ENCODE results near the gene FXYD1.

The FXYD1 gene

GRCh38 chr19:35112995-35113688, 25.5 kb upstream of the FXYD1 start:
- CTCF ChIA-PET: interaction anchor here (2.9 kb wide), 1 partner anchor 21 kb away, joined by 10 read pairs; no protein-coding TSS in a partner anchor
- POLR2A ChIA-PET: no interaction called here
- H3K4me3 ChIP-seq (ENCODE audit: low read depth, low read length): no peak overlapping the region
- TF ChIP-seq, protein P1, sequence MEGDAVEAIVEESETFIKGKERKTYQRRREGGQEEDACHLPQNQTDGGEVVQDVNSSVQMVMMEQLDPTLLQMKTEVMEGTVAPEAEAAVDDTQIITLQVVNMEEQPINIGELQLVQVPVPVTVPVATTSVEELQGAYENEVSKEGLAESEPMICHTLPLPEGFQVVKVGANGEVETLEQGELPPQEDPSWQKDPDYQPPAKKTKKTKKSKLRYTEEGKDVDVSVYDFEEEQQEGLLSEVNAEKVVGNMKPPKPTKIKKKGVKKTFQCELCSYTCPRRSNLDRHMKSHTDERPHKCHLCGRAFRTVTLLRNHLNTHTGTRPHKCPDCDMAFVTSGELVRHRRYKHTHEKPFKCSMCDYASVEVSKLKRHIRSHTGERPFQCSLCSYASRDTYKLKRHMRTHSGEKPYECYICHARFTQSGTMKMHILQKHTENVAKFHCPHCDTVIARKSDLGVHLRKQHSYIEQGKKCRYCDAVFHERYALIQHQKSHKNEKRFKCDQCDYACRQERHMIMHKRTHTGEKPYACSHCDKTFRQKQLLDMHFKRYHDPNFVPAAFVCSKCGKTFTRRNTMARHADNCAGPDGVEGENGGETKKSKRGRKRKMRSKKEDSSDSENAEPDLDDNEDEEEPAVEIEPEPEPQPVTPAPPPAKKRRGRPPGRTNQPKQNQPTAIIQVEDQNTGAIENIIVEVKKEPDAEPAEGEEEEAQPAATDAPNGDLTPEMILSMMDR (IDR thresholded peaks at IDR 0.05; ENCODE audit: insufficient read depth, low read length, missing control alignments): no peak
- DNase-seq (ENCODE audit: low read depth, low spot score): no peak

DNA sequence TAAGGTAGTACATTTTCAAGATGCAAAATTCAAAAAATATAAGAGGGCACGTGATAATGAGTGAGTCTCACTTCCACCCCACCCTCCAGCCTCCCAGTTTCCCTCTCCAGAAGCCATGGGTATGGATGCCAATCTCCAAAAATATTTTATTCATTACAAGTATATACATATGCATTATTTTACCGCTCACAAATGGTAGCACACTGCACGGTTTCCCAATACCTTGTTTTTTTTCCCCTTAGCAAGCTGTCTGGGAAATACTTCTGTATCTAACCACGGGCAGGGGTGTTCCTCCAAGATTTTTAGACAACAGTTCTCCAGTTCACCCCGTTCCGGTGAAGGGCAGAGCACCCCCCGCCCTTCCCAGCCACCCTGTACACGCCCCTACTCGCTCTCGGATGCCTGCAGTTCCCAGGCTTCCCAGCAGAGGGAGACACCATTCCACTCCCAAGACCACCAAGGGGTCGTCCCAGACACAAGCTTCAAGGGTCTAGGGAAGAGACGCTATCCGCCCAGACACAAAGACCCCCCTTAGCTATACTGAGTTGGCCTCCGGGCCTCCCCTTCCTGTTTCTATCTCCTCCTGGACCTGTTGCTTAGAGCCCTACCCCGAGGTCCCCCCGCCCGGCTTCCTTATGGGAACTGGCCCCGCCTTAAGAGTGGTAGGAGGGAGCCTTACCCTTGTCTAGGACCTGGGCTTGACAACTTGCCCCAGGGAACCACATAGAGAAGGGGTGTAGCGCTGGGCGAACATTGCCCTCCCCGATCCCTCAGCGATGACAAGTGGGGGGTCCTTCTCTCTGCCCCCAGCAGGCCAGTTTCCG, 24.1 kb upstream of the FXYD1 start:
- TF ChIP-seq, protein P1 (IDR thresholded peaks at IDR 0.05; ENCODE audit: insufficient read depth, low read length, missing control alignments): peak; percentile 96
- CTCF ChIA-PET: interaction anchor here (0.6 to 6.9 kb wide), 25 partner anchors 8 to 161 kb away, joined by 3 to 78 read pairs (median 6); partner anchors contain the start of genes FXYD1, FXYD5 and LGI4
- POLR2A ChIA-PET: no interaction called here
- H3K4me3 ChIP-seq (ENCODE audit: low read depth, low read length): peak overlapping the region; percentile 6; the same call in 1 of the 2 replicates
- no peak for DNase-seq (ENCODE audit: low read depth, low spot score)

DNA sequence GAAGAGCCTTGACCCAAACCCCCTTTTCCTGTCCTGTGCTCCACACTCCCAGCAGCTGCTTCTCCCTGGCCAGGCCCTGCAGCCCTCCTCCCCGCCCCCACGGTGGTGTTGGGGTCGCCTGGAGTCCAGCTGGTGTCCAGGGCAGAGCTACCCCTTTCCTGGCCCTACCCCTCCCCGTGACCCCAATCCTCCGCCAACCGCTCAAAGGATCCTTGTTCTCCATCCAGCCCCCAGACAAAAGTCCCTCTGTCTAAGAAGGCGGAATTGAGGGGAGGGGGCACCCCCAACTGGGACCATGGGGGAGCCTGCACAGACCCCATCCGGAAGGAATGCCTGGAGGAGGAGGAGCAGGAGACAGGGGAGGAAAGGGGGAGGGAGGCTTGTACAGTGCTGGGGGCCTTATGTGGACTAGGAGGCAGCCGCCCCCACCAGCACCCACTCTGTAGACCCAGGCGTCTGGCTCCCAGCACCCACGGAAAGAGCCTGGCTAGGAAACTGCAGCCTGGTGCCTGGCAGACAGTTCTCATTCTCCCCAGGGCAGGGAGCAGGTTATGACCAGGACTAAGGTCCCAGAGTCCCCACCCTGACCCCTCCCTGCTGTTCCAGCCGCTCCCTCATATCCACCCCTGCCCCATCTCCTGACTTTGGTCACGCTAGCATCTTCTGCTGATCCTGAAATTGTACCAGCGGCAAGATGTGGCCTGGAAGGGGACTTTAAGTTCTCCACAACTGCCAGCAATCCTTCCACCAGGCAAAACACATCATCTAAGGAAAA, 23.3 kb upstream of the FXYD1 start, which contains the start of gene FXYD3:
TSS of gene FXYD3 (plus strand) at position 647 of the 775 bp plus-strand sequence. CDS start 3,554 bp downstream, outside the sequence.
- TF ChIP-seq, protein P1 (IDR thresholded peaks at IDR 0.05; ENCODE audit: insufficient read depth, low read length, missing control alignments): no peak
- H3K4me3 ChIP-seq (ENCODE audit: low read depth, low read length): peak within 1 kb of the TSS; percentile 6; the same call in 1 of the 2 replicates
- DNase-seq (ENCODE audit: low read depth, low spot score): no peak
- ChIA-PET CTCF (interaction anchor here (0.6 to 6.9 kb wide), 25 partner anchors 9 to 161 kb away, joined by 3 to 78 read pairs (median 6); partner anchors contain the start of genes FXYD1, FXYD5 and LGI4), POLR2A (no interaction called here)

GRCh38 chr19:35116072-35116801, 22.4 kb upstream of the FXYD1 start:
- H3K4me3 ChIP-seq (ENCODE audit: low read depth, low read length): no peak overlapping the region
- no peak for DNase-seq (ENCODE audit: low read depth, low spot score)
- TF ChIP-seq, protein P1 (IDR thresholded peaks at IDR 0.05; ENCODE audit: insufficient read depth, low read length, missing control alignments): no peak
- ChIA-PET CTCF (interaction anchor here (1.2 to 6.9 kb wide), 13 partner anchors 8 to 72 kb away, joined by 3 to 78 read pairs (median 12); partner anchors contain the start of genes FXYD1, FXYD5 and LGI4), POLR2A (no interaction called here)

DNA sequence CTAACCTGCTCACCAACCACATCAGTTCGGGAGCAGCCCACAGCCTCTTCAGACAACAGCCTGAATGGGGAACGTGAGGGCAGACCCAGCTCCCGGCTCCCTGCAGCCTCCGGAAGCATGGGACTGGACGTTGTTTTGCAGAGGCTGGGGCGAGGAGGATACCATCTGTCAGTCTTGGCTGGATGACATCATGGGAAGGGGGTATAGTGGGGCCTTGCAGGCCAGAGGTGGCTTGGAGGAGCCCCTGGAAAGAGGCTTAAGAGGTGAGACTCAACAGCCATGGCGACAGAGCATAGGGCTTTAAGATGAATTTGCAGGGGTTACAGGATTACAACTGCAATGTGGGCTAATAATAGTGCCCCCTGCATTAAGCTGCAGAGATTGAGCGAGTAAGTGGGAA, 21.5 kb upstream of the FXYD1 start:
- H3K4me3 ChIP-seq (ENCODE audit: low read depth, low read length): no peak overlapping the region
- ChIA-PET CTCF (interaction anchor here (1.4 to 6.9 kb wide), 13 partner anchors 10 to 145 kb away, joined by 3 to 78 read pairs (median 7); partner anchors contain the start of genes FXYD1 and LGI4), POLR2A (no interaction called here)
- TF ChIP-seq, protein P1 (IDR thresholded peaks at IDR 0.05; ENCODE audit: insufficient read depth, low read length, missing control alignments): no peak
- no peak for DNase-seq (ENCODE audit: low read depth, low spot score)

All from AG04449 (cell line).